ENCODE data around the gene RPS6KA4.

DNA sequence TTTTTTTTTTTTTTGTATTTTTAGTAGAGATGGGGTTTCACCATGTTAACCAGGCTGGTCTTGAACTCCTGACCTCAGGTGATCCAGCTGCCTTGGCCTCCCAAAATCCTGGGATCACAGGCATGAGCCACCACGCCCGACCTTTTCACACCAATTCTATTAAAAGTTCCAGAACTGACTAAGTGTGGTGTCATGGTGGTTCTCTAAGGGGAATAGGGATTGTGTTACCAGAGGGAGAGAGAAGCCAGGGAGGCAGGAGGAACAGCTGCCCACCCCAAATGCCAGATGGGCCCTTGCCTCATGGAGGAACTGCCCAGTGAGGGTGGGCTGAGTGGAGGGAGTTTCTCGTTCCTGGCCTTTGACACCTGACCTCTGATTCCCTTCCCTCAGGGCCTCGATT lies 5.9 kb downstream of the RPS6KA4 start:
- TF ChIP-seq, protein P1, sequence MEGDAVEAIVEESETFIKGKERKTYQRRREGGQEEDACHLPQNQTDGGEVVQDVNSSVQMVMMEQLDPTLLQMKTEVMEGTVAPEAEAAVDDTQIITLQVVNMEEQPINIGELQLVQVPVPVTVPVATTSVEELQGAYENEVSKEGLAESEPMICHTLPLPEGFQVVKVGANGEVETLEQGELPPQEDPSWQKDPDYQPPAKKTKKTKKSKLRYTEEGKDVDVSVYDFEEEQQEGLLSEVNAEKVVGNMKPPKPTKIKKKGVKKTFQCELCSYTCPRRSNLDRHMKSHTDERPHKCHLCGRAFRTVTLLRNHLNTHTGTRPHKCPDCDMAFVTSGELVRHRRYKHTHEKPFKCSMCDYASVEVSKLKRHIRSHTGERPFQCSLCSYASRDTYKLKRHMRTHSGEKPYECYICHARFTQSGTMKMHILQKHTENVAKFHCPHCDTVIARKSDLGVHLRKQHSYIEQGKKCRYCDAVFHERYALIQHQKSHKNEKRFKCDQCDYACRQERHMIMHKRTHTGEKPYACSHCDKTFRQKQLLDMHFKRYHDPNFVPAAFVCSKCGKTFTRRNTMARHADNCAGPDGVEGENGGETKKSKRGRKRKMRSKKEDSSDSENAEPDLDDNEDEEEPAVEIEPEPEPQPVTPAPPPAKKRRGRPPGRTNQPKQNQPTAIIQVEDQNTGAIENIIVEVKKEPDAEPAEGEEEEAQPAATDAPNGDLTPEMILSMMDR (optimal IDR thresholded peaks at IDR 0.05 in 1 of 3, IDR thresholded peaks at IDR 0.05 in 1 of 3, conservative IDR thresholded peaks at IDR 0.05 in 1 of 3; ENCODE audit: extremely low read depth in 1 of 3, insufficient read depth in 2 of 3, low read length in 3 of 3): no peak
- no peak for TF ChIP-seq EZH2 (IDR thresholded peaks at IDR 0.05; ENCODE audit: low read length)
